Body of pancreas (tissue), 4 donors: ENCODE results near the gene KCTD11.

Experiments used
- POLR2A ChIP-seq, 3 donors: fragments of 450-650 bp; IDR thresholded peaks; one replicate each; pipeline ENCODE4 v1.6.1; 2016; ENCODE audit warnings: antibody characterized with exemption in 3 of 3, mild to moderate bottlenecking in 2 of 3
- TF ChIP-seq, protein P1 (sequence below), 7 experiments: fragments of 450-650 bp in 4 of 7; fragments of 200-600 bp in 3 of 7; sonication (generic) in 3 of 7; IDR thresholded peaks; one replicate each; pipeline ENCODE4 v1.5.1; 2016 to 2019; ENCODE audit warnings: antibody characterized with exemption in 7 of 7

DNA sequence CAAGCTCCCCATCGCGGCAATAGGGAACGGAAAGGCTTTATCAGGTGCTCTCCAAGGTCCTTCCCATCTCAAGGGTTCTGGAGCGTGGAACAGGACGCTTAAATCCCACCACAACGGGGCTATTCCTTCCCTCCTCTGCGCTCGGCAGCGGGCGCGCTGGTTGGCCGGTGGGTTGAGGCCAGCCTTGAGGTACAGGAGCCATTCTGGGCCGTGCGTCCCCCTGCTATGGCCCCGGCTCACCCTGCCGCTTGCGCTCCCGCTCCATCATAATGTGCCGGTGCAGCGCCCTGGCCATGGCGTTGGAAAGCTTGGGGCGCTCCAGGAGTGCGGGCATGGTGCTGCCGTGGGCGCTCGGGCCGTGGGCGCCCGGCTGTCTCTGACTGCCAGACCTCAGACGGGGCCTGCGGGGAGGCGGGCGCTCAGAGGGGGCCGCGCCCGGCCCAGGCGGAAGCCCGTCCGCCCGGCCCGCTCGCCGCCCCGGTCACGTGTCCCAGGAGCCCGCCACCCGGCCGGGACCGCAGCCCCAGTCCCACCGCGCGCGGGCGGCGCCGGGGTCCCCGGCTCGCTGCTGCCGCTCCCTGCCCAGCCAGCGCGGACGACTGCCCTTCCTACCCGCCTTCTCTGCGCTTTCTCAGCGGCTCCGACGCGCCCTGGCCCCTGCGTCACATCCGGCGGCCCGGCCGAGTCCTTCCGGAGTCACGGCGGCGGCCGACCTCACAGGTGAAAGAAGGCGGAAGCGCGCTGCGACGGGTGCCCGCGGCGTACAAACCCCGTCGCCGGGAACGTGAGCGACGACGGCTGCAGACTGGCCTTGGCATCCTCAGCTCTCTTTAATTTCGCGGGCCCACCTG, 37.0 kb upstream of the KCTD11 start, which contains the start of gene GPS2:
- peak; percentile 79 to 80 (median 79) for TF ChIP-seq POLR2A (IDR thresholded peaks at IDR 0.05)
- TF ChIP-seq, protein P1, sequence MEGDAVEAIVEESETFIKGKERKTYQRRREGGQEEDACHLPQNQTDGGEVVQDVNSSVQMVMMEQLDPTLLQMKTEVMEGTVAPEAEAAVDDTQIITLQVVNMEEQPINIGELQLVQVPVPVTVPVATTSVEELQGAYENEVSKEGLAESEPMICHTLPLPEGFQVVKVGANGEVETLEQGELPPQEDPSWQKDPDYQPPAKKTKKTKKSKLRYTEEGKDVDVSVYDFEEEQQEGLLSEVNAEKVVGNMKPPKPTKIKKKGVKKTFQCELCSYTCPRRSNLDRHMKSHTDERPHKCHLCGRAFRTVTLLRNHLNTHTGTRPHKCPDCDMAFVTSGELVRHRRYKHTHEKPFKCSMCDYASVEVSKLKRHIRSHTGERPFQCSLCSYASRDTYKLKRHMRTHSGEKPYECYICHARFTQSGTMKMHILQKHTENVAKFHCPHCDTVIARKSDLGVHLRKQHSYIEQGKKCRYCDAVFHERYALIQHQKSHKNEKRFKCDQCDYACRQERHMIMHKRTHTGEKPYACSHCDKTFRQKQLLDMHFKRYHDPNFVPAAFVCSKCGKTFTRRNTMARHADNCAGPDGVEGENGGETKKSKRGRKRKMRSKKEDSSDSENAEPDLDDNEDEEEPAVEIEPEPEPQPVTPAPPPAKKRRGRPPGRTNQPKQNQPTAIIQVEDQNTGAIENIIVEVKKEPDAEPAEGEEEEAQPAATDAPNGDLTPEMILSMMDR (IDR thresholded peaks at IDR 0.05): no peak
